ENCODE results near the gene ZFP62. TPM values are rescaled to one million over a fixed set of nuclear protein-coding genes. Genes with fewer than 3 reads are reported as not detected.

Gene ZFP62
- total and polyA plus RNA-seq, 2 of the 8 experiments (the other 6 are each of a cell fraction or from before 2014, with no cell fraction given) = 9.3 to 38.5 TPM

GRCh38 chr5:180848265-180848664, 12.8 kb downstream of the ZFP62 start (continued):
- TF ChIP-seq ZNF274 (IDR thresholded peaks at IDR 0.05; ENCODE audit: borderline replicate concordance, extremely low read depth, low read length) = no peak
- no peak for TF ChIP-seq BACH1 (IDR thresholded peaks at IDR 0.05; ENCODE audit: low read length)
- no peak for TF ChIP-seq TAF7 (optimal IDR thresholded peaks at IDR 0.05; ENCODE audit: borderline replicate concordance, low read depth, low read length)
- no peak for TF ChIP-seq KDM5A (IDR thresholded peaks at IDR 0.05; ENCODE audit: low read length)

All from H1 (cell line).